GM10248 (cell line): ENCODE measurements around the gene NTNG1.
A peak's percentile ranks its signal among the peaks of the same experiment; 100 is the strongest.

Experiments
- CTCF ChIA-PET: fragments of 300-600 bp; sonication (Branson Sonifier 250); formaldehyde crosslinking; extraction: SDS; loops from one replicate; lab custom pipeline; 2021; ENCODE audit warnings: antibody characterized with exemption; lab: Yijun Ruan, JAX
- POLR2A ChIA-PET: fragments of 350-650 bp; sonication (Branson Sonifier 250); formaldehyde crosslinking; extraction: SDS; loops from one replicate; lab custom pipeline; 2020; ENCODE audit warnings: antibody characterized with exemption; lab: Yijun Ruan, JAX
- DNase-seq: peaks from one replicate; pipeline ENCODE4 v3.0.0; 2012; ENCODE audit errors: extremely low spot score
- CTCF ChIP-seq: IDR thresholded peaks from 2 replicates; pipeline ENCODE4 v1.5.1; 2012; ENCODE audit warnings: mild to moderate bottlenecking, low read depth; ENCODE audit errors: extremely low read depth, missing control alignments, control extremely low read depth

NTNG1 gene

GRCh38 chr1:107100331-107100984 is 40.4 kb upstream of the NTNG1 start:
- CTCF ChIA-PET = interaction anchor here (1.3 to 2.3 kb wide), 2 partner anchors 10 to 53 kb away, joined by 4 to 6 read pairs; no protein-coding TSS in a partner anchor
- no peak for TF ChIP-seq CTCF
- POLR2A ChIA-PET = no interaction called here
- DNase-seq = no peak

GRCh38 chr1:107105914-107106313 is 34.9 kb upstream of the NTNG1 start:
- TF ChIP-seq CTCF = no peak
- ChIA-PET CTCF (interaction anchor here (1.0 kb wide), 1 partner anchor 16 kb away, joined by 3 read pairs; no protein-coding TSS in a partner anchor), POLR2A (no interaction called here)
- peak; percentile 11 for DNase-seq

GRCh38 chr1:107110326-107110725 is 30.5 kb upstream of the NTNG1 start:
- DNase-seq = no peak
- TF ChIP-seq CTCF = no peak
- ChIA-PET CTCF (interaction anchor here (1.0 to 1.6 kb wide), 3 partner anchors 9 to 323 kb away, joined by 3 to 6 read pairs (median 4); no protein-coding TSS in a partner anchor), POLR2A (no interaction called here)

- CTCF ChIA-PET = interaction anchor here (1.0 kb wide), 1 partner anchor 14 kb away, joined by 3 read pairs; no protein-coding TSS in a partner anchor
- POLR2A ChIA-PET = no interaction called here
- TF ChIP-seq CTCF = no peak
- DNase-seq = no peak
These were observed 24.5 kb upstream of the NTNG1 start for GRCh38 chr1:107116306-107116790.

GRCh38 chr1:107122225-107122624 is 18.6 kb upstream of the NTNG1 start:
- no peak for DNase-seq
- TF ChIP-seq CTCF = no peak
- POLR2A ChIA-PET = no interaction called here

GRCh38 chr1:107123741-107124140 is 17.1 kb upstream of the NTNG1 start:
- DNase-seq = no peak
- no peak for TF ChIP-seq CTCF
- ChIA-PET POLR2A (no interaction called here), CTCF (interaction anchor here (0.8 to 2.9 kb wide), 3 partner anchors 11 to 14 kb away, joined by 3 to 9 read pairs (median 3); no protein-coding TSS in a partner anchor)

More at GRCh38 chr1:107122225-107122624, 18.6 kb upstream of the NTNG1 start:
- CTCF ChIA-PET = interaction anchor here (0.7 to 2.9 kb wide), 4 partner anchors 9 to 22 kb away, joined by 3 to 9 read pairs (median 4); no protein-coding TSS in a partner anchor
